Renal cortex interstitium (tissue), 15 donors: ENCODE data around the gene RBP3. TPM values are rescaled to one million over a fixed set of nuclear protein-coding genes. Genes with fewer than 3 reads are reported as not detected.

Experiments used
- DNase-seq, 11 donors: peaks; one replicate each; pipeline ENCODE4 v3.0.0-alpha.2; 2013; ENCODE audit warnings: low read depth in 9 of 11, low spot score in 4 of 11; ENCODE audit errors: extremely low read depth in 1 of 11
- long read RNA-seq, 16 experiments: transcript quantifications; one replicate each; lab custom pipeline, GENCODE V29; 2026
- polyA plus RNA-seq, 3 donors: library from polyadenylated mRNA; unstranded; fragments of 120-200 nt; gene quantifications; one replicate each; pipeline ENCODE4 v1.2.1, GENCODE V29; 2013; ENCODE audit not compliant: insufficient read length in 3 of 3

The RBP3 gene
- under 1 TPM; 0.06 to 0.16 (median 0.07) TPM for polyA plus RNA-seq
- long read RNA-seq, donor 1: 0 reads
- long read RNA-seq, donor 2: 0 reads
- long read RNA-seq, donor 3: 0 reads
- long read RNA-seq, donor 4: 0 reads
- long read RNA-seq, donor 5: 0 reads
- long read RNA-seq, donor 6: 0 reads
- long read RNA-seq, donor 7: 0 reads
- long read RNA-seq, donor 8: 0 reads
- long read RNA-seq, donor 9: 0 reads
- long read RNA-seq, donor 10: 0 reads
- long read RNA-seq, donor 11: 0 reads
- long read RNA-seq, donor 12: 0 reads
- long read RNA-seq, donor 13: 0 reads
- long read RNA-seq, donor 14: 0 reads
- long read RNA-seq, donor 15: 0 reads
- long read RNA-seq, donor 16: 0 reads

GRCh38 chr10:47348138-47348651 is at the start of gene RBP3:
TSS of gene RBP3 (plus strand) at chr10:47348363. CDS start at chr10:47348485, 122 bp downstream.
- DNase-seq: no peak

GRCh38 chr10:47298715-47299114 is 49.4 kb upstream of the RBP3 start:
- DNase-seq: no peak

GRCh38 chr10:47299611-47300428 is 48.3 kb upstream of the RBP3 start, which contains the start of gene GDF10:
TSS of gene GDF10 (plus strand) at chr10:47300197. CDS start at chr10:47300652, 455 bp downstream.
- no peak for DNase-seq

- no peak for DNase-seq
These were observed 47.7 kb upstream of the RBP3 start for GRCh38 chr10:47300429-47300931.

GRCh38 chr10:47301833-47302232 is 46.3 kb upstream of the RBP3 start:
- DNase-seq: no peak

- no peak for DNase-seq
These were observed 45.1 kb upstream of the RBP3 start for GRCh38 chr10:47303105-47303504.

GRCh38 chr10:47303866-47304265 is 44.3 kb upstream of the RBP3 start:
- DNase-seq: no peak

GRCh38 chr10:47305566-47305965 is 42.6 kb upstream of the RBP3 start:
- DNase-seq: no peak

- DNase-seq: no peak
These were observed 41.6 kb upstream of the RBP3 start for GRCh38 chr10:47306387-47307210.

GRCh38 chr10:47307381-47307780 is 40.8 kb upstream of the RBP3 start:
- DNase-seq: no peak

- DNase-seq: no peak
These were observed 39.4 kb upstream of the RBP3 start for GRCh38 chr10:47308775-47309174.

- no peak for DNase-seq
These were observed 38.6 kb upstream of the RBP3 start for GRCh38 chr10:47309408-47310089.

GRCh38 chr10:47310090-47310505 is 38.1 kb upstream of the RBP3 start:
- DNase-seq: no peak

- no peak for DNase-seq
These were observed 36.8 kb upstream of the RBP3 start for GRCh38 chr10:47311193-47311931.

- peak in 10 of 11 donors; percentile 35 to 67 (median 52) for DNase-seq
These were observed 36.1 kb upstream of the RBP3 start for GRCh38 chr10:47311932-47312662.

GRCh38 chr10:47312663-47312995 is 35.5 kb upstream of the RBP3 start:
- no peak for DNase-seq

GRCh38 chr10:47314416-47314970 is 33.7 kb upstream of the RBP3 start:
- no peak for DNase-seq
